Eye (tissue), 1 donor: ENCODE data around the gene GDE1.

Experiments
- DNase-seq: peaks from one replicate; pipeline ENCODE4 v3.0.0-alpha.2; 2015

Gene GDE1

DNA sequence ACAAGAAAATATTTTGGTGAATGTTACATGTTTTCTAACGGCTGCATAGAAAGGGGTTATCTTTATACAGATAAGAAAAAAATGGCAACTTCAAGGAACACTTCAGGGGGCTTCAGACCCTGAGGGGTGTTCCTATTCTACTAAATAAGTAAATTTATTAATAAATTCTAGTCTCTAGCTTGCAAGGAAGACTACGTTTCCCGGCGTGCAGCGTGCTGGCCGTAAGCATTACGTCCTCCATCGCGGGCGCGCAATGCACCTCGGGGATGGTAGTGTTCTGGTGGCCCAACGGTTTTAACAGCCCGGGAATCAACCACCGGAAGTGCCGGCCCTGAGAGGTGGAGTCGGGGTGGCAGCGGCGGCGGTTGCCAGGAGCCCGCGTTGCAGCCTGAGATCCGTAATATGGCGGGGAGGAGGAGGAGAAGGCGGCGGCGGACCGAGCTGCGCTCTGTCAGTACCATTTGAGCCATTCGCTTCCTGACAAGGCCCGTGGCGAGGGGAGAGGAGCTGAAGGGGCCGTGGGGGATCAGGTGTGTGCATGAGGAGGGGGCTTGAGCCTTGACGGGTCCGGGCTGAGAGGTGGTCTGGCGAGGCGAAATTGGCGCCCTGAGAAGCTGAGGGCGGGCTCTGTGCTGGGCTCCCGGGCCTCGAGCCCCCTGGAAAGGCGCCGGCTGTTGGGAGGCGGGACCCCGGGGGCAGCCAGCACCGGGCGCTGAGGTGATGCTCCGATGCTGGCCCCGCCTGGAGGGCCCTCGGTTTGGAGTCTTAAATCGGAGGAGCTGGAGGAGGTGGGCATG, 1.9 kb upstream of the GDE1 start, which contains the start of gene CCP110:
Gene CCP110, plus strand, starts transcription at position 384 of the 797 bp plus-strand sequence. CDS start 3,940 bp downstream, outside the sequence.
- peak; percentile 98 for DNase-seq

- no peak for DNase-seq
Observed at GRCh38 chr16:19523184-19523558, 1.3 kb upstream of the GDE1 start.

DNA sequence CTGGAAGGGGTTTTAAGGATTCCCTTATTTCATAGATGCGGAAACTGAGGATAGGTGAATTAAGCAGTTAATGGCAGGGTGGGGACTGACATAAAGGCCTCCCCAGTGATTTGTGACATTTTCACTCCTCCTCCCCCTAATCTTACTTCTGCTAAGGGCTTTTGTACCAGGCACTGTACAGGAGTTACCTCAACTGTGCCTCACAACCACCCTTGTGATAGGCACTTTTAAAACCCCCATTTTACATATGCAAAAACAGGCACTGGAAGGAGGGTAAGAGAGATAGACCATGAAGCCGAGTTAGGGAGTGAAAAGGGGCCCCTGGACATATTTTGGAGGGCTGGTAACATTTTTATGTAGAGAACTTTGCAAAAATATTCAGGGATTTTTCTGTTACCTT, 862 bp upstream of the GDE1 start:
- DNase-seq: no peak

DNA sequence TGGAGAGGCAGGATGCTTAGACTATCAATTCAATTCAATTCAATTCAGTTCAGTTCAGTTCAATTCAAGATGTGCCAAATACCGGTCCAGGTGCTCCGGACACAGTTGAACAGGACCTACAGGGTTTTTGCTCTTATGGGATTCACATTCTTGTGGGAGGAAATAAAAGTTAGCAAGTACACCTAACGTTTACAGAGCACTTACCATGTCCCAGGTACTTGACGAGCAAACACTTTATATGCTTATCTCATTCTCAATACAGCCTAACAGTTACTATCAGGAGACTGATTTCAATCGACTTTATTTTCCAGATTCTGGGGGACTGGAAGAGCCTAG, 467 bp upstream of the GDE1 start:
- no peak for DNase-seq

GRCh38 chr16:19520861-19521331, 1.0 kb downstream of the GDE1 start:
- DNase-seq: peak; percentile 39

DNA sequence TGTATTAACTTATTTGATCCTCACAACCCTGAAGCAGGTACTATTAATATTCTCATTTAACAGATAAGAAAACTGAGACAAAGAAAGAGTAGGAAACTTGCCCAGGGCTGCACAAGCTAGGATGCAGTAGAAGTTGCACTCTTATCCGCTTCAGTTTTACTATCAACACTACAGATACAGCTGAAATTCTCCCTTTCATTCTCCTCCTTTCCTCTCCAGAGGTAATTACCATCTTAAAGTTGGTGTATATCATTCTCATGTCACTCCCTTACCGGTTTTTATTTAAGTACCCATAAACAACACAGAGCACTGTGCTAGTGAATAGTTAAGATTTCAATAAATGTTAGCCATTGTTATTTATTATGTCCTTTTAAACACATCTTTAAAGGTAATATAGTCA, 3.5 kb downstream of the GDE1 start:
- no peak for DNase-seq

DNA sequence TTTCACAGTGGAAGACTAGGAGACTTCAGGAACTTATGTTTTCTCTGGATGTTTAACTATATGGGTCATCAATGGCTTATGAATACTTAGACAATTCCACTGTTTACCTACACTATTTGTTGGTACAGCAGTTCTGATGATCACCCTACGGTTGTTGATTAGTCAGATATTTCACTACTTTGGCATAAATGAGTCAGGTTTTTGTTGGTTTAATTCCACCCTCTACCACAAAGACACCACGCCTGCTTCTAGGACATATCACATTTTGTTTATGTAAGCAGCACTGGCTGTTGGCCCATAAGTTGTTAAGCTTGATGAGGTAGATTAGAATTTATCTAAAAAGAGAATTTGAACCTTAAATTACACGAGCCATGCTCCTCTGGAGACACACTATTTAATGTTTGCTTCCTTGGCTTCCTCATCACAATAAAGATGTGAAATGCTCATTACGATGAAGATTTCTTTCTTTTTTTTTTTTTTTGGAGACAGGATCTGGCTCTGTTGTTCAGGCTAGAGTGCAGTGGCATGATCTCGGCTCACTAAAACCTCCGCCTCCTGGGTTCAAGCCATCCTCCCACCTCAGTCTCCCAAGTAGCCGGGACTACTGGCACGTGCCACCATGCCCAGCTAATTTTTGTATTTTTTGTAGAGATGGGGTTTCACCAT, 4.3 kb downstream of the GDE1 start:
- no peak for DNase-seq

DNA sequence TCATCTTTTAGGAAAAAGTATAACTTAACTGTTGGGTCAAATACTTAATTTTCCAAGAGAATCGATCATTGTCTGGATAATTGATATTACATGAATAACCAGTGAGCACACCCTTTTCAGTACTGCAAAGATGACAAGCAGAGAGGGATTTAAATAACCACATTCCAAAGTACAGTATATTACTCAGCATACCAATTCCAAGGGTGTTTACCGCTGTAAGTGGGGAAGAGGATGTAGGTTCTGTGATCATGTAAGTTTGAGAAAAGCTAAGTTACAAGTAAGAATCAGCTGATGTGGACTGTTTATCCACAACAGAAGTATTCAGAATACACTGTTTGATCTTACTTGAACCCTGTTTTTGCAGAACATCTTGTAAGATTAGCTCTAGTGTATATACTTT, 6.1 kb downstream of the GDE1 start:
- no peak for DNase-seq

GRCh38 chr16:19513377-19514053, 8.4 kb downstream of the GDE1 start:
- no peak for DNase-seq

DNA sequence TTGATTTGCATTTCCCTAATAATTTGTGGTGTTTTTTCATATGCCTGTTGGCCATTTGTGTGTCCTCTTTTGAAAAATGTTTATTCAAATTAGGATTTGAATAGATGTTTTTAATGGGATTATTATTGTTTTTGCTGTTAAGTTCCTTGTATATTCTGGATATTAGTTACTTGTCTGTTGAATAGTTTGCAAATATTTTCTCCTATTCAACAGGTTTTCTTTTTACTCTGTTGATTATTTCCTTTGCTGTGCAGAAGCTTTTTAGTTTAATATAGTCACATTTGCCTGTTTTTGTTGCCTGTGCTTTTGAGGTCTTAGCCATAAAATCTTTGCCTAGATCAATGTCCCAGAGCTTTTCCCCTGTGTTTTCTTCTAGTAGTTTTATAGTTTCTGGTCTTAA, 9.6 kb downstream of the GDE1 start:
- DNase-seq: no peak

GRCh38 chr16:19507867-19508266, 14.0 kb downstream of the GDE1 start:
- DNase-seq: no peak

- DNase-seq: no peak
Observed at GRCh38 chr16:19506965-19507364, 14.9 kb downstream of the GDE1 start.

DNA sequence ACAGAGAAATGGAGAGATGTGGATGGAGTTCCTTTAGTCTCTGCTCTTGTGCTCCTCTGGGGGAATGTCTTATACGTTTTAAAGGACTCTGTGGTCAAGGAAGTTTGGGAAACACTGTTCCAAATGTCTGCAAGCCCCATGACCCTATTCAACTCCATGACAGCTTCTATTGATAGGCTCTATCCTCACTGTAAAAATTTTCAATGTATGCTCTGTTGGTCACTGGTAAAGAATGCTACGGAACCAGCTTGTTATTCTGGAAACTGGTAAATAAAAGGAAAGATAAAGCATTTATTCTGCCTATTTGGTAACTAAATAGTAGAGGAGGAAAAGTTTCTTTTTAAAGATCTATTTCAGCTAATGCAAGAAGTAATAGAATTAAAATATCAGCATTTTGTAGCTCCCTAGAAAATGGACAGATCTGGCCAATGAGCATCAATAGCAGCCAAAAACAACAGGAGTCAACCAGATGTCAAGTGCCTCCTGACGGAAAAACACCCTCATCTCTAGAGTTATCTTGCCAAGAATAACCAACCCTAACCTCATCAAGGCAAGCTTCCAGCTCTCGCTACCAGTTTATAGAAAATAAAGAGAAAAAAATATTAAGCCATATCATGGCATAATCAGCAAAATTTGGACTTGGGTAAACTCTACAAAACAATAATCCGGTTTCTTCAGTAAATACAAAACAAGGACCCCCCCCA, 16.1 kb downstream of the GDE1 start:
- DNase-seq: peak; percentile 26

- DNase-seq: no peak
Observed at GRCh38 chr16:19503461-19504075, 18.3 kb downstream of the GDE1 start.

- peak; percentile 92 for DNase-seq
Observed at GRCh38 chr16:19502395-19503131, 19.3 kb downstream of the GDE1 start.

DNA sequence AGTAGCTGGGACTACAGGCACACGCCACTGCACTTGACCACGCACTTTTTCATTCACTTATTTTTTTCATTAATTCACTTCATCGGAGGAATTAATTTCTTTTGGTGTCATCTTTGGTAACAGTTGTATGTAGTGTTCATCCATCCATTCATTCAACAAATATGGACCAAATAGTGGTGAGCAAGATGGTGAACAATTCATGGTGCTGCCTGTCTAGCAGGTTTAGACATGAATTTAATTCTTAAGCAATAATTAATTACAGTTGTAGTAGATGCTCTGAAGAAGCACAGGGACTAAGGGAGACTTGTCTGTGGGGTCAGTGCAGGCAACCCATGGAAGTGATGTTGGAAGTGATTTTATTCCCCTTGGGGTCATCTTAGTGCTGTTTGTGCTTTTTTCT, 22.4 kb downstream of the GDE1 start:
- DNase-seq: no peak

DNA sequence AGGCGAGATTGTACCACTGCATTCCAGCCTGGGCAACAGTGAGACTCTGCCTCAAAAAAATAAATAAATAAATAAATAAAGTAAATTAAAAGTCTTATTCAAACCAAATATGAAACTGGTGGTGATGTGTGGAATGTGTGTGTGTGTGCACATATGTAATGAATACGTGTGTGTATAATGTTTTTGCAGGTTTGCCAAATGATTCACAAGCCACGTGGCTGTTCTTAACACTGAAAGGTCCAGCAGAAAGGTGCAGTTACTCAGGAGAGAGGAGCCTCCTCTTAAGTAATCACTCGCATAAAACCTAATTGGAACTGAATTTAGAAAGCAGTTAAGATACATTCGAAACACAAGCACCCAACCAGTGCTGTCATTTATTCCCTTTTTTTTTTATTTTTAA, 22.9 kb downstream of the GDE1 start:
- DNase-seq: no peak

GRCh38 chr16:19497176-19497575, 24.7 kb downstream of the GDE1 start:
- no peak for DNase-seq

DNA sequence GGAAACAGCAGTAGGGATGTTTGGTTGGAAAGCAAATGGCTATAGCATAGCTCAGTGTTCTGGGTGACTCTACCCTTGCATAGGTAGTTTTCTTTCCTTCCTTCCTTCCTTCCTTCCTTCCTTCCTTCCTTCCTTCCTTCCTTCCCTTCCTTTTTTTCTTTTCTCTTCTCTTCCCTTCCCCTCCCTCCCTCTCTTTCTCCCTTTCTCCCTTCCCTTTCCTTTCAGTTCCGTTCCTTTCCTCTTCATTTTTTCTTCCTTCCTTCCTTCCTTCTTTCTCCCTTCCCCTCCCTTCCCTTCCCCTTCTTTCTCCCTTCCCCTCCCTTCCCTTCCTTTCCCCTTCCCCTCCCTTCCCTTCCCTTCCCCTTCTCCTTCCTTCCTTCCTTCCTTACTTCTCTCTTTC, 31.3 kb downstream of the GDE1 start:
- DNase-seq: no peak

GRCh38 chr16:19488213-19488640, 33.7 kb downstream of the GDE1 start:
- no peak for DNase-seq

DNA sequence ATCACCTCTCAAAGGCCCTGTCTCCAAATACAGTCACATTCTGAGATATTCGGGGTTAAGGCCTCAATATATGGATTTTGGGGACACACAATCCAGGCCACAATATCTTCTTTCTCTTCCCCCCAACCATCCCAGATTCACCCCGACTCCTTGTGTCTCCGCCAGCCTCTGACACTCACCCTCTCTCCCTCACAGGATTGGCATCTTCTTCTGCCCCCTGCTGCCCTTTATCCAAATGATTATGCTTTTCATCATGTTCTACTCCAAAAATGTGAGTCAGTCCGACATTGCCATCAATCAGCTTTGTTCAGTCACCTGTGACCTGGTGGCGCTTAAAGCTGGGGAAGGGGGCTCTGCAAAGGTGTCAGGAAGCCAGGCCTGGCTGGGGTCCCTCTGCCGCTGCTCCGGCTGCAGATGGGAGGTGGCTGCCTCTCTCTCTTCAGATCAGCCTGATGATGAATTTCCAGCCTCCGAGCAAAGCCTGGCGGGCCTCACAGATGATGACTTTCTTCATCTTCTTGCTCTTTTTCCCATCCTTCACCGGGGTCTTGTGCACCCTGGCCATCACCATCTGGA, 35.1 kb downstream of the GDE1 start:
- DNase-seq: no peak

GRCh38 chr16:19486051-19486450, 35.8 kb downstream of the GDE1 start:
- DNase-seq: no peak
